OCI-LY3 (cell line): Measurements from ENCODE around the gene NRG3.

Source experiments
- H2AFZ ChIP-seq: fragments of 200-600, 300-600 bp; shearing (Covaris generic); 2 replicates; pipeline ENCODE4 v1.6.0; 2014; ENCODE audit warnings: antibody characterized with exemption, low read depth, low read length
- H3K27ac ChIP-seq: fragments of 200-600, 300-600 bp; sonication (generic); 2 replicates; pipeline ENCODE4 v1.5.1; 2014; ENCODE audit warnings: mild to moderate bottlenecking, low read length, moderate library complexity, mixed read lengths
- H3K27me3 ChIP-seq: fragments of 200-600, 300-600 bp; sonication (generic); 2 replicates; pipeline ENCODE4 v1.6.1; 2014; ENCODE audit warnings: low read depth, low read length, mixed read lengths
- H3K36me3 ChIP-seq: fragments of 200-600, 300-600 bp; sonication (generic); replicated peaks from 2 replicates; pipeline ENCODE3; 2014; ENCODE audit warnings: low read depth, low read length, mixed read lengths
- H3K4me1 ChIP-seq: fragments of 300-600, 200-600 bp; sonication (generic); 2 replicates; pipeline ENCODE4 v1.6.1; 2014; ENCODE audit warnings: low read length, mixed read lengths
- H3K4me2 ChIP-seq: fragments of 200-600, 300-600 bp; sonication (generic); 2 replicates; pipeline ENCODE4 v1.6.1; 2014; ENCODE audit warnings: low read length, mixed read lengths
- H3K4me3 ChIP-seq: fragments of 300-600, 200-600 bp; sonication (generic); 2 replicates; pipeline ENCODE4 v1.5.1; 2014; ENCODE audit warnings: antibody characterized with exemption, mild to moderate bottlenecking, low read length, moderate library complexity
- H3K79me2 ChIP-seq: fragments of 300-600, 200-600 bp; shearing (Covaris generic); 2 replicates; pipeline ENCODE4 v1.6.1; 2014; ENCODE audit warnings: mild to moderate bottlenecking, low read length, mixed read lengths
- H3K9ac ChIP-seq: fragments of 300-600, 200-600 bp; shearing (Covaris generic); 2 replicates; pipeline ENCODE4 v1.6.0; 2014; ENCODE audit warnings: mild to moderate bottlenecking, low read length, moderate library complexity
- H3K9me3 ChIP-seq: fragments of 200-600, 300-600 bp; shearing (Covaris generic); 2 replicates; pipeline ENCODE4 v1.6.1; 2014; ENCODE audit warnings: low read length, mixed read lengths; ENCODE audit not compliant: insufficient read depth
- H4K20me1 ChIP-seq: fragments of 200-600, 300-600 bp; sonication (generic); 2 replicates; pipeline ENCODE4 v1.6.1; 2016; ENCODE audit warnings: low read length, mixed read lengths; ENCODE audit not compliant: insufficient read depth
- EZH2phosphoT487 ChIP-seq: fragments of 200-600 bp; shearing (Covaris generic); IDR thresholded peaks from 2 replicates; pipeline ENCODE4 v1.6.1; 2018; ENCODE audit warnings: antibody characterized with exemption, mixed run types, low read depth
- TF ChIP-seq, protein P1 (sequence below): fragments of 200-600, 300-600 bp; sonication (generic); IDR thresholded peaks from 2 replicates; pipeline ENCODE4 v1.5.1; 2014; ENCODE audit warnings: antibody characterized with exemption, low read length, low read depth

The NRG3 gene

DNA sequence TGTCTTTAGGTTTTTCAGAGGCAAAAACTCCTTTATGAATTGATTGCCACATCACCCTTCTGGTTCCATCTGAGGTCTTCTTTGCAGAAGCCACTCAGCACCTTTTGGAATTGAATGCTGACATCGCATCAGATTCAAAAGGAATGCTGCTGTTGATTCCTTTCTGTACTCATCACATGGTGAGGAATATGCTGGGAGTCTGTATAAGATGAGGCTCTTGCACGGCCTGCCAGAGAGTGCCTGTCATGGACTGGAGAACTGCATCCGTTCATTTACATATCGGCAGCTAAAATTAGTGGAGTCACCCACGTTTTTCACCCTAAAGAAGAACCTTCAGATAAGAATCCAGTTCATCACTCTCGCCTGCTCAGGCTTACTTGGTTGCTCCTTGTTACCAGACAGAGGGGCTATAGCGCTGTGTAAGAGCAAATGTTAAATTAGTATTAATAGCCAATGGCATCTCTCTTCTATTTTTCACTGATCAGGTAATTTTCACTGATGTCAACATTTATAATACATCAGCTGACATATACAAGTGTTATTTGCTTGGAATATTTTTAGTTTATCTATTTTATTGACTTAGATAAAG is 14.3 kb downstream of the NRG3 start:
- Histone ChIP-seq H3K27ac (no peak overlapping the region), H3K27me3 (no peaks in the 10 kb centered on the region), H3K4me2 (no peak overlapping the region), H4K20me1 (no peaks in the 10 kb centered on the region), H3K4me3 (no peak overlapping the region), H2AFZ (no peak overlapping the region), H3K9me3 (no peaks in the 10 kb centered on the region), H3K79me2 (no peaks in the 10 kb centered on the region), H3K9ac (no peak overlapping the region), H3K36me3 (no peaks in the 10 kb centered on the region), H3K4me1 (no peaks in the 10 kb centered on the region)
- TF ChIP-seq EZH2phosphoT487 = no peak
- TF ChIP-seq, protein P1, sequence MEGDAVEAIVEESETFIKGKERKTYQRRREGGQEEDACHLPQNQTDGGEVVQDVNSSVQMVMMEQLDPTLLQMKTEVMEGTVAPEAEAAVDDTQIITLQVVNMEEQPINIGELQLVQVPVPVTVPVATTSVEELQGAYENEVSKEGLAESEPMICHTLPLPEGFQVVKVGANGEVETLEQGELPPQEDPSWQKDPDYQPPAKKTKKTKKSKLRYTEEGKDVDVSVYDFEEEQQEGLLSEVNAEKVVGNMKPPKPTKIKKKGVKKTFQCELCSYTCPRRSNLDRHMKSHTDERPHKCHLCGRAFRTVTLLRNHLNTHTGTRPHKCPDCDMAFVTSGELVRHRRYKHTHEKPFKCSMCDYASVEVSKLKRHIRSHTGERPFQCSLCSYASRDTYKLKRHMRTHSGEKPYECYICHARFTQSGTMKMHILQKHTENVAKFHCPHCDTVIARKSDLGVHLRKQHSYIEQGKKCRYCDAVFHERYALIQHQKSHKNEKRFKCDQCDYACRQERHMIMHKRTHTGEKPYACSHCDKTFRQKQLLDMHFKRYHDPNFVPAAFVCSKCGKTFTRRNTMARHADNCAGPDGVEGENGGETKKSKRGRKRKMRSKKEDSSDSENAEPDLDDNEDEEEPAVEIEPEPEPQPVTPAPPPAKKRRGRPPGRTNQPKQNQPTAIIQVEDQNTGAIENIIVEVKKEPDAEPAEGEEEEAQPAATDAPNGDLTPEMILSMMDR = no peak

DNA sequence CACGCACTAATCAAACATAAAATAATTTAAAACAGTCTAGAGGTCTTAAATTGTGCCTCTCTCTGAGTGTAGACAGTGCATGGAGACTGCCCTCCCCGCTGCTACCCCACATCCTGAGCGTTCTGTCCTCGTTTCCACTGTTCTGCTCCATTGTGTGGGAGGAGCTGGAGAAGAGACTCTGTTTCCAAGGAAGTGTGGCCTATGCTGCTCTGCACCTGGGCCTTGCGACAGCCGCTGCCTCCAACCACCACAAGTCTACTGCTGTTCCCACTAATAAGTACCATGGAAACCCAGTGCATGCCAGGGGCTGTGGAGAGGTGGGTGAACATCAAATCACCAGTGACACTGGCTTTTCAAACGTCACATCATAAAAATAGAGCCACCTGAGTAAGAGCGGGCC is 19.6 kb downstream of the NRG3 start:
- Histone ChIP-seq H3K36me3 (no peaks in the 10 kb centered on the region), H3K79me2 (no peaks in the 10 kb centered on the region), H3K27ac (no peak overlapping the region), H4K20me1 (no peaks in the 10 kb centered on the region), H3K27me3 (no peaks in the 10 kb centered on the region), H3K9me3 (no peaks in the 10 kb centered on the region), H2AFZ (no peak overlapping the region), H3K9ac (no peak overlapping the region), H3K4me3 (no peak overlapping the region), H3K4me1 (no peaks in the 10 kb centered on the region), H3K4me2 (no peak overlapping the region)
- TF ChIP-seq, protein P1 = no peak
- no peak for TF ChIP-seq EZH2phosphoT487

DNA sequence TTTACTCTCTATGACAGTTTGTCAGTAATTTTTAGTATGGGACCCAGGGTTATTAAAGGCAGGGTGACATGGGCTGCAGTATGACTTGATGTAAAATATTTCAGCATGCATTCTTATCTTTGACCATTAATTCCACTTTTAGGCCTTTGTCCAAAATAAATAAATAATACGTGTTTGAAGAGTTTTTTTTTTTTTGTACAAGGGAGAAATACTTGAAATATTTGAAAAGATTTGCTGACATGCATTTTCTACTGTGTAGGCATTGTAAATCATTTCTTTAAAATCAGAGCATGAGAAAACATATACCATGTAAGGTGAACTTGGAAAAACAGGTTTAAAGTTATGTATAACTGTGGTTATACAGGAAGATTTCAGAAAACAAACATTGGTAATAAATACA is 23.5 kb downstream of the NRG3 start:
- no peak overlapping the region for H3K9ac ChIP-seq

DNA sequence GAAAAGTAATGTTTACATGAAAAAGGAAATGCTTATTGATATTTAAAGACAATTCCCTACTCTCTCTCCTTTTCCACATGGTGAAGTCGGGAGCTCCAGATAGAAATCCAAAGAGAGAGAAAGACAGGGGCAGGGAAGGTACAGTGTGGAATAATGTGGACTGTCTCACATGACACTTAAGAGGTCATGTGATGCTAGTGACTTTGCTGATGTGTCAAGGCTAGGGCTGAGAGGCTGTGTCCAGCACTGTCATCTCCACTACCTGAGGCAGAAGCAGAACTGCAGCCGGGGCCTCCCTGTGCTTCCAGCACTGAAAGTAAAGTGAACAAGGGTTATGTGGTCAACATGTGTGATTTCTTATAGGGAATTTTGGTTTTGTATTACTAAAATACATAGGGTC is 26.0 kb downstream of the NRG3 start:
- TF ChIP-seq EZH2phosphoT487 = no peak
- TF ChIP-seq, protein P1 = no peak
- no peak overlapping the region for H2AFZ ChIP-seq
- no peaks in the 10 kb centered on the region for H3K36me3 ChIP-seq
- no peaks in the 10 kb centered on the region for H3K4me1 ChIP-seq
- no peaks in the 10 kb centered on the region for H3K9me3 ChIP-seq
- no peak overlapping the region for H3K4me3 ChIP-seq
- H4K20me1 ChIP-seq = no peaks in the 10 kb centered on the region
- H3K27me3 ChIP-seq = no peaks in the 10 kb centered on the region
- no peak overlapping the region for H3K27ac ChIP-seq
- no peak overlapping the region for H3K9ac ChIP-seq
- no peaks in the 10 kb centered on the region for H3K79me2 ChIP-seq
- H3K4me2 ChIP-seq = no peak overlapping the region

More for the DNA sequence above, 23.5 kb downstream of the NRG3 start:
- Histone ChIP-seq H3K27me3 (no peaks in the 10 kb centered on the region), H4K20me1 (no peaks in the 10 kb centered on the region), H3K4me3 (no peak overlapping the region), H3K27ac (no peak overlapping the region), H3K9me3 (no peaks in the 10 kb centered on the region), H3K79me2 (no peaks in the 10 kb centered on the region), H3K36me3 (no peaks in the 10 kb centered on the region), H3K4me2 (no peak overlapping the region), H3K4me1 (no peaks in the 10 kb centered on the region), H2AFZ (no peak overlapping the region)
- TF ChIP-seq, protein P1 = no peak
- TF ChIP-seq EZH2phosphoT487 = no peak
